HepG2 (cell line): Measurements from ENCODE around the gene TTLL10. TPM values are rescaled to one million over a fixed set of nuclear protein-coding genes. Genes with fewer than 3 reads are reported as not detected.

Experiments used
- ASH2L ChIP-seq: fragments of 300-600, 200-600 bp; sonication (generic); IDR thresholded peaks from 2 replicates; pipeline ENCODE4 v1.7.0; 2017; ENCODE audit warnings: low read depth, mild to moderate bottlenecking, moderate library complexity, mixed read lengths, low read length; ENCODE audit not compliant: insufficient read length
- ATF7-NPFF ChIP-seq: sonication (generic); formaldehyde crosslinking; IDR thresholded peaks from 2 replicates; pipeline ENCODE4 v1.8.1; 2023; ENCODE audit warnings: mild to moderate bottlenecking, low read depth, missing genetic modification reagents, moderate library complexity
- CC2D1A ChIP-seq: sonication (generic); formaldehyde crosslinking; IDR thresholded peaks from 2 replicates; pipeline ENCODE4 v1.8.1; 2023; ENCODE audit warnings: mild to moderate bottlenecking, missing genetic modification reagents
- ERF ChIP-seq: IDR thresholded peaks from 2 replicates; pipeline ENCODE4 v1.6.1; 2018; ENCODE audit warnings: missing biosample characterization, missing genetic modification reagents
- KLF12 ChIP-seq: sonication (generic); formaldehyde crosslinking; IDR thresholded peaks from 2 replicates; pipeline ENCODE4 v1.4.0; 2020; ENCODE audit warnings: missing genetic modification reagents, borderline replicate concordance
- NFKB2 ChIP-seq: sonication (generic); formaldehyde crosslinking; IDR thresholded peaks from 2 replicates; pipeline ENCODE4 v1.4.0; 2020; ENCODE audit warnings: missing genetic modification reagents, borderline replicate concordance
- PRDM10 ChIP-seq: sonication (generic); formaldehyde crosslinking; IDR thresholded peaks from 2 replicates; pipeline ENCODE4 v1.4.0; 2020; ENCODE audit warnings: low read depth, missing genetic modification reagents
- RXRA ChIP-seq: sonication (generic); formaldehyde crosslinking; IDR thresholded peaks from 2 replicates; pipeline ENCODE4 v1.5.1; 2020; ENCODE audit warnings: missing genetic modification reagents
- TFE3 ChIP-seq: IDR thresholded peaks from 2 replicates; pipeline ENCODE4 v1.6.1; 2016
- ZNF33A ChIP-seq: sonication (generic); formaldehyde crosslinking; IDR thresholded peaks from 2 replicates; pipeline ENCODE4 v1.5.1; 2020; ENCODE audit warnings: missing genetic modification reagents, mild to moderate bottlenecking, moderate library complexity, borderline replicate concordance
- ZNF687 ChIP-seq: sonication (generic); formaldehyde crosslinking; IDR thresholded peaks from 2 replicates; pipeline ENCODE4 v1.5.1; 2020; ENCODE audit warnings: mild to moderate bottlenecking, missing genetic modification reagents, moderate library complexity
- ZNF709 ChIP-seq: sonication (generic); formaldehyde crosslinking; IDR thresholded peaks from 2 replicates; pipeline ENCODE4 v1.5.0; 2020; ENCODE audit warnings: mild to moderate bottlenecking, missing genetic modification reagents
- ZZZ3 ChIP-seq: sonication (generic); formaldehyde crosslinking; IDR thresholded peaks from 2 replicates; pipeline ENCODE4 v1.4.0; 2020; ENCODE audit warnings: missing genetic modification reagents, mild to moderate bottlenecking, borderline replicate concordance
- polyA plus RNA-seq, 8 experiments: library from polyadenylated mRNA; depleted of rRNA in 3 of 8; stranded (reverse) in 7 of 8; unstranded in 1 of 8; fragments of >200 nt; fragmentation: Illumina TruSeq in 4 of 8; extraction: Trizol in 4 of 8; gene quantifications; 2 replicates each; pipeline versions ENCODE4 v1.2.1 to v1.2.3, GENCODE V29; 2011 to 2016; ENCODE audit warnings: low read depth in 4 of 8, missing spikeins in 1 of 8, mixed read lengths in 1 of 8; ENCODE audit not compliant: insufficient read depth in 1 of 8
- total RNA-seq, 5 experiments: library from RNA; depleted of rRNA; stranded (reverse); fragments of >200 nt; fragmentation: Illumina TruSeq; extraction: Trizol; gene quantifications; 2 replicates each; pipeline ENCODE4 v1.2.3, GENCODE V29; 2016; ENCODE audit warnings: low read depth in 1 of 5

Gene TTLL10
- total and polyA plus RNA-seq, 2 of the 13 experiments (the other 11 are each of a cell fraction or from before 2014, with no cell fraction given) = not detected

GRCh38 chr1:1128454-1129139, 45.1 kb upstream of the TTLL10 start (continued):
- TF ChIP-seq PRDM10 (CRISPR knock-in tag) = peak; percentile 55; the same call in 1 of the 2 replicates
- peak; percentile 52 for TF ChIP-seq ERF (CRISPR knock-in tag)
- peak; percentile 46; the same call in 1 of the 2 replicates for TF ChIP-seq ZNF709 (CRISPR knock-in tag)
- no peak for TF ChIP-seq CC2D1A (CRISPR knock-in tag)
- peak; percentile 17; the same call in 1 of the 2 replicates for TF ChIP-seq NFKB2 (CRISPR knock-in tag)
- TF ChIP-seq ZNF687 (CRISPR knock-in tag) = peak; percentile 72
- no peak for TF ChIP-seq KLF12
- peak; percentile 60; the same call in 1 of the 2 replicates for TF ChIP-seq ZNF33A (CRISPR knock-in tag)
- no peak for TF ChIP-seq ZZZ3 (CRISPR knock-in tag)
- TF ChIP-seq RXRA (CRISPR knock-in tag) = 0 out of 2 replicates have a peak, but pooled peaks have one; percentile 24
- TF ChIP-seq TFE3 (CRISPR knock-in tag) = no peak; the same call in 1 of the 2 replicates
- TF ChIP-seq ASH2L = peak; percentile 31
- 0 out of 2 replicates have a peak, but pooled peaks have one; percentile 36 for TF ChIP-seq ATF7-NPFF
- TF ChIP-seq, all 625 proteins: peak for 113
